Kidney (tissue), 14 donors: ENCODE measurements around the gene ATP6V1F. TPM values are rescaled to one million over a fixed set of nuclear protein-coding genes. Genes with fewer than 3 reads are reported as not detected.
A peak's percentile ranks its signal among the peaks of the same experiment; 100 is the strongest.
"Not testable (repeated sequence)": the region's sequence is repeated elsewhere in the genome, so short reads cannot be mapped to it uniquely, and the experiment has no call there.

Experiments
- DNase-seq, 5 donors: peaks; one replicate each; pipeline ENCODE4 v3.0.0-alpha.2; 2013 to 2020
- FAIRE-seq: peaks from 2 replicates; lab custom pipeline; 2012; peaks lifted over from hg19 to GRCh38; lab: Jason Lieb, UNC
- H3K27ac ChIP-seq, 2 donors: one replicate each; pipeline ENCODE4 v1.7.0; 2013; ENCODE audit warnings: low read depth in 2 of 2, low read length in 2 of 2, inconsistent platforms in 1 of 2
- H3K27me3 ChIP-seq: one replicate; pipeline ENCODE4 v1.7.1; 2013; ENCODE audit warnings: low read length, inconsistent platforms; ENCODE audit not compliant: control insufficient read depth, insufficient read depth
- H3K36me3 ChIP-seq, 3 donors: one replicate each; pipeline versions ENCODE4 v1.7.0 to v1.7.1; 2013; ENCODE audit warnings: low read length in 3 of 3, control low read depth in 1 of 3, inconsistent platforms in 1 of 3; ENCODE audit not compliant: insufficient read depth in 3 of 3, control insufficient read depth in 2 of 3
- H3K4me1 ChIP-seq, 3 donors: one replicate each; pipeline versions ENCODE4 v1.7.0 to v1.7.1; 2013; ENCODE audit warnings: low read length in 3 of 3, inconsistent platforms in 1 of 3, low read depth in 1 of 3; ENCODE audit not compliant: control insufficient read depth in 2 of 3, insufficient read depth in 2 of 3
- H3K4me3 ChIP-seq, 3 donors: one replicate each; pipeline versions ENCODE4 v1.7.0 to v1.8.1; 2013; ENCODE audit warnings: low read length in 3 of 3, control low read depth in 1 of 3, inconsistent platforms in 1 of 3
- H3K9ac ChIP-seq, 3 donors: one replicate each; pipeline versions ENCODE4 v1.7.0 to v1.7.1; 2013; ENCODE audit warnings: low read length in 3 of 3, control low read depth in 1 of 3, inconsistent platforms in 1 of 3
- H3K9me3 ChIP-seq, 3 donors: one replicate each; pipeline versions ENCODE4 v1.7.0 to v1.7.1; 2013; ENCODE audit warnings: low read length in 3 of 3, control low read depth in 1 of 3, inconsistent platforms in 1 of 3; ENCODE audit not compliant: control insufficient read depth in 2 of 3, insufficient read depth in 1 of 3
- CTCF ChIP-seq: IDR thresholded peaks from 3 replicates; pipeline ENCODE4 v1.5.1; 2012; ENCODE audit warnings: mild to moderate bottlenecking, moderate library complexity, borderline replicate concordance; ENCODE audit not compliant: insufficient read depth; ENCODE audit errors: extremely low read depth
- intact Hi-C: fragments of 100-400 bp; cut with DNase I; formaldehyde crosslinking; loops from one replicate; pipeline ENCODE4 v1.11.1; 2022
- polyA plus RNA-seq: library from polyadenylated mRNA; stranded (reverse); fragments of 350-450 nt; fragmentation: Illumina TruSeq; extraction: RNeasy Lipid Tissue Mini Kit (QIAGEN cat#74804); gene quantifications from one replicate; pipeline ENCODE4 v1.2.3, GENCODE V29; 2014; ENCODE audit warnings: low read depth, low replicate concordance; ENCODE audit not compliant: insufficient read depth
- total RNA-seq: library from RNA; stranded (reverse); fragmentation: NEBNext Ultra II Directional; extraction: Animal tissue kit (Norgen Biotek cat#: 25700); gene quantifications from one replicate; pipeline ENCODE4 v1.2.1, GENCODE V29; 2021
- donor health status: control.
- donor health status: control.
- donor health status: control.
- donor health status: control.
- donor health status: control.
- donor health status: DM: yes; HTN: yes; CAD: no.
- donor health status: Normal renal cell carcinoma (clear cell type).

ATP6V1F gene
- total and polyA plus RNA-seq, 2 donors from 2014 or later = 161 to 684 TPM

GRCh38 chr7:128912281-128912680 is 49.6 kb downstream of the ATP6V1F start:
- peaks cover 0 to 15% (median 5%) of the 10 kb centered on the region in 3 donors for H3K4me1 ChIP-seq

GRCh38 chr7:128912709-128913495 is 50.2 kb downstream of the ATP6V1F start:
- H3K9ac ChIP-seq = not testable (repeated sequence)

More at GRCh38 chr7:128912281-128912680, 49.6 kb downstream of the ATP6V1F start:
- FAIRE-seq (no peak), DNase-seq (peak in 1 of 5 donors; percentile 43)
- no peak overlapping the region for H3K27ac ChIP-seq
- H3K36me3 ChIP-seq = no peaks in the 10 kb centered on the region
- peak overlapping the region in 1 of 3 donors; percentile 3 for H3K9ac ChIP-seq
- H3K27me3 ChIP-seq = no peaks in the 10 kb centered on the region
- TF ChIP-seq CTCF = no peak
- intact Hi-C loops = no loop called here
- no peak overlapping the region for H3K4me3 ChIP-seq
- H3K9me3 ChIP-seq = no peaks in the 10 kb centered on the region

GRCh38 chr7:128913870-128914565 is 51.4 kb downstream of the ATP6V1F start:
- Histone ChIP-seq H3K4me3 (no peak overlapping the region), H3K9me3 (no peaks in the 10 kb centered on the region), H3K27me3 (no peaks in the 10 kb centered on the region), H3K4me1 (peaks cover 0 to 15% (median 5%) of the 10 kb centered on the region in 3 donors), H3K36me3 (no peaks in the 10 kb centered on the region), H3K9ac (no peak overlapping the region), H3K27ac (no peak overlapping the region)
- TF ChIP-seq CTCF = no peak
- intact Hi-C loops = no loop called here
- DNase-seq = peak in 1 of 5 donors; percentile 32
- no peak for FAIRE-seq

More at GRCh38 chr7:128912709-128913495, 50.2 kb downstream of the ATP6V1F start:
- FAIRE-seq, intact Hi-C loops, H3K36me3 ChIP-seq, H3K9me3 ChIP-seq, H3K27me3 ChIP-seq, DNase-seq, H3K4me3 ChIP-seq, H3K27ac ChIP-seq: not testable (repeated sequence)
- peaks cover 0 to 15% (median 5%) of the 10 kb centered on the region in 3 donors for H3K4me1 ChIP-seq
